ENCODE results near the gene GRIA4.

- TF ChIP-seq FOXK2 (IDR thresholded peaks at IDR 0.05) = no peak
- TF ChIP-seq MYNN (CRISPR knock-in tag; IDR thresholded peaks at IDR 0.05; ENCODE audit: low read depth) = no peak
- TF ChIP-seq MTF2 (CRISPR knock-in tag; IDR thresholded peaks at IDR 0.05; ENCODE audit: borderline replicate concordance) = no peak
- TF ChIP-seq PRDM4 (CRISPR knock-in tag; IDR thresholded peaks at IDR 0.05; ENCODE audit: borderline replicate concordance) = no peak
- no peak for TF ChIP-seq ZNF276 (CRISPR knock-in tag; IDR thresholded peaks at IDR 0.05; ENCODE audit: low read depth)
- TF ChIP-seq EZH2 (conservative IDR thresholded peaks at IDR 0.05; ENCODE audit: low read depth, low read length) = no peak
- TF ChIP-seq SMAD9 (CRISPR knock-in tag; IDR thresholded peaks at IDR 0.05) = no peak
- TF ChIP-seq CTCF (CRISPR knock-in tag; IDR thresholded peaks at IDR 0.05) = no peak
These were observed 26.6 kb downstream of the GRIA4 start for GRCh38 chr11:105636496-105636895.
